Loucy (cell line): ENCODE measurements around the gene NCBP1.
A peak's percentile ranks its signal among the peaks of the same experiment; 100 is the strongest.

ENCODE experiments used
- H2AFZ ChIP-seq: fragments of 200-600 bp; sonication (generic); 2 replicates; pipeline ENCODE4 v1.6.0; 2016; ENCODE audit warnings: antibody characterized with exemption, mild to moderate bottlenecking, low read length, moderate library complexity
- H3F3A ChIP-seq: fragments of 200-600 bp; 2 replicates; pipeline ENCODE4 v1.6.0; 2016; ENCODE audit warnings: antibody characterized with exemption, low read depth, mild to moderate bottlenecking
- H3K27me3 ChIP-seq: fragments of 200-600 bp; sonication (generic); 2 replicates; pipeline ENCODE4 v1.6.1; 2014; ENCODE audit warnings: low read length, mild to moderate bottlenecking; ENCODE audit not compliant: insufficient read depth, poor library complexity, severe bottlenecking
- H3K36me3 ChIP-seq: fragments of 200-600 bp; sonication (generic); 2 replicates; pipeline ENCODE4 v1.6.1; 2016; ENCODE audit warnings: low read length; ENCODE audit not compliant: insufficient read depth
- H3K4me1 ChIP-seq: fragments of 200-600 bp; sonication (generic); 2 replicates; pipeline ENCODE4 v1.5.1; 2014; ENCODE audit warnings: low read length, mild to moderate bottlenecking; ENCODE audit not compliant: insufficient read depth, poor library complexity, severe bottlenecking
- H3K4me2 ChIP-seq: fragments of 200-600 bp; sonication (generic); 2 replicates; pipeline ENCODE4 v1.6.0; 2014; ENCODE audit warnings: antibody characterized with exemption, low read length, low read depth, mild to moderate bottlenecking; ENCODE audit not compliant: poor library complexity, severe bottlenecking
- H3K4me3 ChIP-seq: fragments of 200-600 bp; sonication (generic); 2 replicates; pipeline ENCODE4 v1.5.1; 2014; ENCODE audit warnings: low read length, mild to moderate bottlenecking, mixed read lengths; ENCODE audit not compliant: poor library complexity, severe bottlenecking
- H3K79me2 ChIP-seq: fragments of 200-600 bp; sonication (generic); 2 replicates; pipeline ENCODE4 v1.6.1; 2014; ENCODE audit warnings: low read length; ENCODE audit not compliant: insufficient read depth
- H3K9ac ChIP-seq: fragments of 200-600 bp; sonication (generic); 2 replicates; pipeline ENCODE4 v1.6.0; 2014; ENCODE audit warnings: mild to moderate bottlenecking, low read depth, low read length, moderate library complexity; ENCODE audit not compliant: poor library complexity, severe bottlenecking
- H3K9me2 ChIP-seq: fragments of 200-600 bp; sonication (generic); replicated peaks from 2 replicates; pipeline ENCODE4 v1.6.1; 2016; ENCODE audit warnings: low read depth, low read length, mixed read lengths
- H3K9me3 ChIP-seq: fragments of 200-600 bp; sonication (generic); 2 replicates; pipeline ENCODE4 v1.6.1; 2014; ENCODE audit warnings: mild to moderate bottlenecking, antibody characterized with exemption, low read length, low read depth; ENCODE audit not compliant: insufficient read depth
- H4K20me1 ChIP-seq: fragments of 200-600 bp; sonication (generic); 2 replicates; pipeline ENCODE4 v1.6.0; 2014; ENCODE audit warnings: antibody characterized with exemption, low read length, mild to moderate bottlenecking; ENCODE audit not compliant: insufficient read depth, poor library complexity, severe bottlenecking
- CTCF ChIP-seq: fragments of 200-600 bp; sonication (generic); conservative IDR thresholded peaks from 2 replicates; pipeline ENCODE4 v1.5.1; 2014; ENCODE audit warnings: mild to moderate bottlenecking, antibody characterized with exemption, low read length
- EZH2phosphoT487 ChIP-seq: fragments of 200-600 bp; IDR thresholded peaks from 2 replicates; pipeline ENCODE4 v1.6.1; 2018; ENCODE audit warnings: antibody characterized with exemption, mild to moderate bottlenecking, moderate library complexity, borderline replicate concordance

Gene NCBP1

DNA sequence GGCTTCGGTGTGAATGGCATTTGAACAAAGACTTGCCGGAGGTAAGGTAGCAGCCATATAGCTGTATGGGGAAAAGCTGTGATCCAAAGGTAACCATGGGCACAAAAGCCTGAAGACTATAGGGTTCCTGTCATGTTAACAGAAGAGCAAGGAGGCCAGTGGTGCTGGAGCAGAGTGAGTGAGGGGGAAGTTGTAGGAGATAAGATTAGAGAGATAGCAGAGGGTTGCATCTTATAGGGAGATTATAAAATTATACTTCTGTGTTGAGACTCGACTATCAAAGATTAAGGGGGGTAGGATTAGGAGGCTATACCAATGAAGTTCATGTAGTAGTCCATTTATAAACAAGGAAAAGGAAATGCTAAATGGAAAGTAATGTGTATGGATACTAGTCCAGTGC lies 3.3 kb downstream of the NCBP1 start:
- Histone ChIP-seq H3F3A (0 out of 2 replicates have a peak, but pooled peaks cover 5% of the 10 kb centered on the region), H3K27me3 (no peaks in the 10 kb centered on the region), H3K9me3 (no peaks in the 10 kb centered on the region), H3K4me1 (peaks cover 61% of the 10 kb centered on the region), H3K79me2 (peaks cover 87% of the 10 kb centered on the region), H2AFZ (no peak overlapping the region), H3K36me3 (peaks cover 5% of the 10 kb centered on the region; the same call in 1 of the 2 replicates), H4K20me1 (peaks cover 56% of the 10 kb centered on the region), H3K9me2 (no peaks in the 10 kb centered on the region), H3K9ac (peak overlapping the region; percentile 51), H3K4me2 (peak overlapping the region; percentile 88), H3K4me3 (peak overlapping the region; percentile 65)
- TF ChIP-seq EZH2phosphoT487 (no peak), CTCF (no peak)

- peak overlapping the region; percentile 21 for H3K9ac ChIP-seq
- TF ChIP-seq CTCF (peak; percentile 57), EZH2phosphoT487 (no peak)
- H3K4me3 ChIP-seq: peak overlapping the region; percentile 65
- H3K36me3 ChIP-seq: peaks cover 22% of the 10 kb centered on the region; the same call in 1 of the 2 replicates
- H3K27me3 ChIP-seq: no peaks in the 10 kb centered on the region
- 0 out of 2 replicates have a peak, but pooled peaks cover 4% of the 10 kb centered on the region for H3F3A ChIP-seq
- H3K9me3 ChIP-seq: no peaks in the 10 kb centered on the region
- H3K79me2 ChIP-seq: peaks cover 83% of the 10 kb centered on the region
- H3K4me2 ChIP-seq: peak overlapping the region; percentile 88
- no peaks in the 10 kb centered on the region for H3K9me2 ChIP-seq
- no peak overlapping the region for H2AFZ ChIP-seq
- H3K4me1 ChIP-seq: peaks cover 58% of the 10 kb centered on the region
- H4K20me1 ChIP-seq: peaks cover 56% of the 10 kb centered on the region
These were observed 5.0 kb downstream of the NCBP1 start for GRCh38 chr9:97638666-97639065.

DNA sequence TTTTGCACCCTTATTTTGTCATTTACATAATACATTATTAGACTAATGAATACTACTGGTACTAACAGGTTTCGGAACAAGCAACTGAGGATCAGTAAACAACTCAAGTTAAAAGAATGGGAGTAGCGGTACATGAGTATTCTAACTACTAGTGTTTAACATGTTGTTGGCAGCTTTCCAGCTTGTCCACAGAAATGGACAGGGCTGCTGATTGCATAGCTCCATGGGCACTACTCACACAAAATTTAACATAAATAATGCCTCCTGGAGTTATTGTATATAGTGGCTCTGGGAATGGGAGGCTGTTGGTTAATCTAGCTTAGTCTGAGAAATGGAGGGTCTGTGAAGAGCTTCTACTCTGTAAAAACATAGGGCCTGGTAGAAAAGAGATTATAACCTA lies 6.7 kb downstream of the NCBP1 start:
- TF ChIP-seq EZH2phosphoT487 (no peak), CTCF (no peak)
- H3F3A ChIP-seq: no peaks in the 10 kb centered on the region
- H3K36me3 ChIP-seq: peaks cover 39% of the 10 kb centered on the region; the same call in 1 of the 2 replicates
- no peak overlapping the region for H3K9ac ChIP-seq
- peaks cover 48% of the 10 kb centered on the region for H3K4me1 ChIP-seq
- no peaks in the 10 kb centered on the region for H3K9me2 ChIP-seq
- peak overlapping the region; percentile 88 for H3K4me2 ChIP-seq
- no peak overlapping the region for H3K4me3 ChIP-seq
- H3K9me3 ChIP-seq: no peaks in the 10 kb centered on the region
- H3K27me3 ChIP-seq: no peaks in the 10 kb centered on the region
- peaks cover 66% of the 10 kb centered on the region for H3K79me2 ChIP-seq
- H2AFZ ChIP-seq: no peak overlapping the region
- H4K20me1 ChIP-seq: peaks cover 45% of the 10 kb centered on the region
